GM19351 (cell line): Measurements from ENCODE around the gene LATS2.
A peak's percentile ranks its signal among the peaks of the same experiment; 100 is the strongest.

Experiments
- ATAC-seq: cut with Tn5 transposase; IDR thresholded peaks from one replicate; pipeline ENCODE4 v1.9.1; 2021; ENCODE audit warnings: mild to moderate bottlenecking, moderate library complexity; ENCODE audit not compliant: unreplicated experiment

The LATS2 gene

DNA sequence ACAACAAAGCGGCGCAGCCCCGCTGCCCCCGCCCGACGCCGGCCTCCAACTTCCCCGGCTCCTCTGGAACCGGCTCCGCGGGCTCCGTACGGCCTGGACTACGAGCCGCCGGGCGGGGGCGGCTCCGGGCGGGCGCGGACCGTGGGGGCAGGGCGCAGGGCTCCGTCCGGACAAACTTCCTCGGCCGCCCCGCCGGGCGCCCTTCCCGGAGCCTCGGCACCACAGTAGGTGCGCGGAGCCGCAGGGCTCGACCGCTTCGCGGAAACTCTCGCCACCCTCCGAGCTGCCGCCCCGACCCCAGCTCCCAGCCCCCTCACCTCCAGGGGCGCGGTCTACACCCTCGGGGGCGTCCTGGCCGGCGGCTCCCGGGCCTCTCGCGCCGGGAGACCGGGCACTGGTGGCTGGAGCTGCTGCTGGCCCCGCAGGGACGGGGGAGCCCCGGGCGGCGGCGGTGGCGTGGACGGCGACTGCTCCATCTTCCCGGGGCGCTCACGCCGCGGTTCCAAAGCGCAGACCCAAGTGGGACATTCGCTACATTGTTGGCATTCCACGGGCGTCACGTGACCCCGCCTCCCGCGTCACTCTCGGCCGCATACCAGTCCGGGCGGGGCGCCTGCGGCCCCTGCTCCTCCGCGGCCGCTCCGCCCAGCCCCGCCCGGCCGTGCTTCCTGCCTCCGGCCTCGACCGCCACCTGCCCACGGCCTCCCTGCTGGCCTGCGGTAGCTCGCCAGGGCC is at the start of gene LATS2:
LATS2 (minus strand) TSS at position 558 of the 735 bp plus-strand sequence. CDS start 15,560 bp downstream, outside the sequence.
- ATAC-seq: peak; percentile 91

DNA sequence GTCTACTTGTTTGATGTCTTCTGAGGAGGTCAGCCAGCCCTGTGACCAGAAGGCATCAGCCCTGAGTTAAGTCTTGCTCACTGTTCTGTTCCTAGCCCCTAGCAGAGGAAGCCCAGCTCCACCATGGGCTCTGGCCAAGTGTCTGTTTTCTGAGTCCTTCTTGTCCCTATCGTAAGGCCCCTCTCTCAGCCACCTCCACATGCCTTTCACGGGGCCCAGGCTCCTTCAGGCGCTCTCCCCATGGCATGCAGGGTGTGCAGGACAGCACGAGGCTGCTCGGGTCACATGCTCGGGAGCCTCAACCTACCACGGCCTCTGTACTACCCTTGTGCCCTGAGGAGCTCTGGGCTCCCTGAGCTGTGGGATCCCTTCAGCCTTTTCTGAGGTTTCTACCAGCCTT is 47.8 kb upstream of the LATS2 start:
- ATAC-seq: no peak

DNA sequence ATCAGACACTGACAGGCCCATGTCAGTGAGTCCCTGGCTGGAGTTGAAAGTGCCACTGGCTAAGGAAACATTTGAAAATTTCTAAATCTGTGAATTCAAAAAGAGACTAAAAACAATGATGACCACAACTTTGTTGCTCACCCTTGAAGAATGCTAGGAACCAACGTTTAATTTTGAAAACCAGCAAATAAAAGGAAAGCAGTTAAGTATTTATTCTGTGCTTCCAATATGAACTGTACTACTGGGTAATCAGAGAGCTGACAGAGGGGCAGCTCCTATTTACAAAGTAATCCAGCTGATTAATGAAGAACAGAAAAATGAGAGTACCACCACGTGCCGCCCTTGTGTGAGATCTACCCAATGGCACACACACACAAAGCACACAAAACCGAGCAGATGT is 44.7 kb upstream of the LATS2 start:
- ATAC-seq: no peak

DNA sequence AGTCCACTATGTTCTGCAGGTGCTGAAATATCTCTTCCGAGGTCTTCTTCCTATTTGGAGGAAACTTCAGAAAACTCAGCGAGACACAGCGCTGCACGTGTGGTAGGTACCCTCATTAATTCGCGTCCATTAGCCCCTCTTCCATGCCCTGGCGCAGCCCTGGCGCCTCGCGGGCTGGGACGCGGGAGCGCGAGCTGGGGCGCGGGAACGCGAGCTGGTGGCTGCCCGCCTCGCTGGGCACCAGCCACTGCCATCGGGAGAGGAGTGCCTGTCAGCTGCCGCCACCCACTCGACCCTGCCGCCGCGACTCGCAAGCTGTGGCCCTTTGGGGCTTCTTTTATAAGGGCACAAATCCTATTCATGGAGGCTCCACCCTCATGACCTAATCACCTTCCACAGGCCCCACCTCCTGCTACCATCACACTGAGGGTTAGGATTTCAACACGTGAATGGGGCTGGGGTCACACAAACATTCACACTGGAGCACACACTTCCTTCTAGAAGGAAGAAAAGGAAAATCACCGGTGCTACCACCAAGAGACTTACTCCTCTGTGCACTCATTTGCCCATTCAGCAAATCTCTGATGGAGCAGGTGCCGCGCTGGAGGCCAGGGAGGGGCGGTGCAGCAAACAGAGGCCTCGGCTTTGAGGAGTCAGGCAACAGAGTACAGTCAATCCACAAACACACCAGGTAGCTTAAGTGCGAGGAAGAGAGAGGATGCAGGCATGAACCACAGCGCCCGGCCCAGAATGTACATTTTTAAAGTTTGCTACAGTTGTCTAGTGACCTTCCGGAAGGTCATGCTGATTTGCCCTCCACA is 43.0 kb upstream of the LATS2 start:
- ATAC-seq: no peak

DNA sequence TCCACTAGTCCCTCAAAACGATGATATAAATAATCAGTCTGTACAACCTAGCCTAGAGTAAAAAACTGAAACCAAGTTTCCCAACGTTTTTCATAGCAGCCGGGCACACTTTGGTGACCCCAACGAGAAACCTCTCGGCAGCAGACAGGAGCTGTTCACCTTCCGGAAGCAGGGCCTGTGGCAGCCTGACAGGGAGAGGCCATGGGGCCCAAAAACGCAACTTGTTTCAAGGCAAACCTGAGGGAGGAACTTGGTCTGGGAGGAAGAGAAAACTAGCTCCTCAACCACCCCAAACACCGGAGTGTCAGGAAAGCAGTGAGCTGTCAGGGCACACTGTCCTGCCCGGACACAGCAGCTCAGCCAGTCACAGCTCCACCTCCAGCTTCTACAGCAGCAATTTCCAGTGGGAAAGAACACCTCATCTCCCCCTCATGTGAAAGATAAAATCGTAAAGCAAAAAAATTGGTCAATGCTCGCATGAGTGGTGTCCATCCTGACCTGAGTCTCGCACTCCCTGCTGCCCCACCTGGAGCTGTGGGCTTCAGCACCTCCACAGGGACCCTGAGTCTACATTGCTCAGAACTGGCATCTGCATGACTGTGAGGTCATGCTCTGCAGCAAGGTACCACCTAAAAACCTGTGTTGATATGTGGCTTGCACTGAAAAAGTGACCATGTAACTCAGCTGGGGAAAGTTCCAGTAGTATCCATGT is 40.6 kb upstream of the LATS2 start:
- ATAC-seq: no peak

DNA sequence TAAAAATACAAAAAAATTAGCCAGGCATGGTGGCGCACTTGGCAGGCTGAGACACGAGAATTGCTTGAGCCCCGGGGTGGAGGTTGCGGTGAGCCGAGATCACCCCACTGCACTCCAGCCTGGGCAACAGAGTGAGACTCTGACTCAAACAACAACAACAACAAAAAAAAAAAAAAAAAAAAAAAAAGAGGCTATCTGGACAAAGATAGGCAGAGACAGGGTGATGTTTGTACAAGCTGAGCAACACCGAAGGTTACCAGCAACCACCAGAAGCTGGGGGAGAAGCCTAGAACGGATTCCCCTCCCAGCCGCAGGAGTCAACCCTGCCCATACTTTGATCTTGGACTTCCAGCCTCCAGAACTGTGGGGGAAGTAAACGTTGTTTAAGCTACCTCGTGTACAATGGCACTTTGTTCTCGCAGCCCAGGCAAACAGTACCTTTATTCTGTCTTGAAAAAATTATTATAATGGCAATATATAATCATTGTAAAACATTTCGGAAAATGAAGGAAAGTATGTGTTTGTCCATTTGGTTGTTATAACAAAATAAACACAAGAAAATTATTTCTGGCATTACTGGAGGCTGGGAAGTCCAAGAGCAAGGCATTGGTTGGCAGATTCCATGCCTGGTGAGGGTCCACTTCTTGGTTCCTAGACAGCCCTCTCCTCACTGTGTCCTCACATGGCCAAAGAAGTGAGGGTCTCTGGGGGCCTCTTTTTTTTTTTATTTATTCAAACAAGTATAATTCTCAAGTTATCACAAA is 39.8 kb upstream of the LATS2 start:
- no peak for ATAC-seq

DNA sequence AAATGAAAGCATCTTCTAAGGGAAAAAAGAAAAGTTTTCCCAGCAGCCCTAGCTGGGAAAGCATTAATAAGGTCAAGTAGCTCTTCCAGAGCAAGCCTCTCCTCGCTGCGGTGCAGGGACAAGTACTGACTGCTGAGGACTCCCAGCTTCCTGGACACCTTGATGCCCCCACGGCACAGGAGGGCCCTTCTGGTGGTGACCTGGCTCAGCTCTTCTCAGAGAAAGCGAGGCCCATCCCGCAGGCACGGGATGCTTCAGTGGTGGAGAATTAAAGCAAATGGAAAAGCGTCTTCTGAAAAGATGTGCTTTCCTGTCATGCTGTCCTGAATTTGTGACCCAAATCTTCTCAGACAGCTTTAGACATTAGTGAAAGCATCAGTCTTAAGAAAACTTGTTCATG is 38.8 kb upstream of the LATS2 start:
- ATAC-seq: no peak

DNA sequence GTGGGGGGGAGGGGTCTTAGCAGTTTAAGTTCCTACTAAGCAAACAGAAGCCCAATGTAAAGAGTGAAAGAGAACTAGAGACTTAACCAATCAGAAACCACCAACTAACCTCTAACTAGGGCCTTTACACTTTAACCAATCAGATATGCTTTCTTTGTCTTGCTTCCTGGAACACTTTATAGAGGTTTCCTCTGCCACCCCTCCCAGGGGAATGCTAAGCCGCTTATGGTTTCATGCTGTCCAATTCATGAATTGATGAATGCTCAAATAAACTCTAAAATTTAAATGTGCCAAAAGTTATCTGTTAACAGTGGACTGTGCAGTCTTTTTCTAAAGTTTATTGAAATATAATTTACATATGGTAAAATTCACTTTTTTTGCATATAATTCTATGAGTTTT is 33.9 kb upstream of the LATS2 start:
- no peak for ATAC-seq

DNA sequence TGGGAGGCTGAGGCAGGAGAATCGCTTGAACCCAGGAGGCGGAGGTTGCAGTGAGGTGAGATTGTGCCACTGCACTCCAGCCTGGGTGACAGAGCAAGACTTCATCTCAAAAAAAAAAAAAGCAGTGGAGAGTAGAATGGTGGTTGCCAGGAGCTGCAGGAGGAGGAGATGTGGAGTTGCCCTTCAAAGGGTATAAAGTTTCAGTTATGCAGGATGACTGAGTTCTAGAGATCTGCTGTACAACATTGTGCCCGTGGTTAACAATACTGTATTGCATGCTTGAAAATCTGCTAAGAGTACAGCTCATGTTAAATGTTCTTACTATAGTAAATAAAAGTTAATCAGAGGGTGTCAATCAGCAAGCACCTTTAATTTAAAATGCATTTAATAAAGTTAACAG is 28.4 kb upstream of the LATS2 start:
- no peak for ATAC-seq

DNA sequence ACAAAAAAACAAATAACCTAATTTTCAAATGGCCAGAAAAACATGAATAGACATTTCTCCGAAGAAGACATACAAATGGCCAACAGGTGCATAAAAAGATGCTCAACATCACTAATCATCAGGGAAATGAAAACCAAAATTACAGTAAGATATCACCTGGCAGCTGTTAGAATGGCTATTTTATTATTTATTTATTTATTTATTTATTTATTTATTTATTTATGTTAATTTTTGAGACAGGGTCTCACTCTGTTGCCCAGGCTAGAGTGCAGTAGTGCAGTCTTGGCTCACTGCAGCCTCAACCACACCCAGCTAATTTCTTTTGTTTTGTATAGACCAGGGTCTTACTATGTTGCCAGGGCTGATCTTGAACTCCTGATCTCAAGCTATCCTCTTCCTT is 27.1 kb upstream of the LATS2 start:
- no peak for ATAC-seq

DNA sequence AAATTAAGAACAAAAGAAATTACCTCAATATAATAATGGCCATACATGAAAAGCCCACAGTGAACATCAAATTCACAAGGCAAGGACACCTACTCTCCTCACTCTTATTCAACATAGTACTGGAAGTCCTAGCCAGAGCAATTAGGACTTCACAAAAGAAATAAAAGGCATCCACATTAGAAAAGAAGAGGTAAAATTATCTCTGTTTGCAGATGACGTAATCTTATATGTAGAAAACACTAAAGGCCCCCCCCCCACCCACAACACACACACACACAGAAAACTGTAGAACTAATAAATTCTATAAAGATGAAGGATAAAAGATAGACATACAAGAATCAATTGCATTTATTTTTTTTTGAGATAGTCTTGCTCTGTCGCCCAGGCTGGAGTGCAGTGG is 25.5 kb upstream of the LATS2 start:
- ATAC-seq: no peak

DNA sequence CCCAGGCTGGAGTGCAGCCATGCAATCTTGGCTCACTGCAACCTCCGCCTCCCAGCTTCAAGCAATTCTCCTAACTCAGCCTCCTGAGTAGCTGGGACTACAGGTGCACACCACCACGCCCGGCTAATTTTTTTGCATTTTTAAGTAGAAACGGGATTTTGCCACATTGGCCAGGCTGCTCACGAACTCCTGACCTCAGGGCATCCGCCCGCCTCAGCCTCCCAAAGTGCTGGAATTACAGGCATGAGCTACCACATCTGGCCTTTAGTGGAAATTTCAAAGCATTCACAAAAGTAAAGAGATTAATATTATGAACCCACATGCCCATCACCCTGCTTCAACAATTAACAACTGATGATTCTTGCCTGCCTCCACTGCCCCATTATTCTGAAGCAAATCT is 20.5 kb upstream of the LATS2 start:
- ATAC-seq: no peak

DNA sequence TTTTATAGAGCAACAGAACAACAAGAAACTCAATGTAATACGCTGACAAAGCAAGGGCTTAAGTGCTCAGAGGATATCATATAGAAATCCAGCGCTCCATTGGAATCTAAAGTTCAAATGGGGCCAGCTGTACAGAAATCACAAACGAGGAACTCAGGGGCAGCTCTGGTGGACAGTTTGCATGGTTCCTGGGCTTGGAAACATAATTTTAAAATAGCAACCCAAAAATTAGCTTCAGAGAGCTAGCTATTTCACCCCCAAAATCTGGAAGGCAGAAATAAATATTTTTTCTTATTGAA is 19.2 kb upstream of the LATS2 start:
- no peak for ATAC-seq

DNA sequence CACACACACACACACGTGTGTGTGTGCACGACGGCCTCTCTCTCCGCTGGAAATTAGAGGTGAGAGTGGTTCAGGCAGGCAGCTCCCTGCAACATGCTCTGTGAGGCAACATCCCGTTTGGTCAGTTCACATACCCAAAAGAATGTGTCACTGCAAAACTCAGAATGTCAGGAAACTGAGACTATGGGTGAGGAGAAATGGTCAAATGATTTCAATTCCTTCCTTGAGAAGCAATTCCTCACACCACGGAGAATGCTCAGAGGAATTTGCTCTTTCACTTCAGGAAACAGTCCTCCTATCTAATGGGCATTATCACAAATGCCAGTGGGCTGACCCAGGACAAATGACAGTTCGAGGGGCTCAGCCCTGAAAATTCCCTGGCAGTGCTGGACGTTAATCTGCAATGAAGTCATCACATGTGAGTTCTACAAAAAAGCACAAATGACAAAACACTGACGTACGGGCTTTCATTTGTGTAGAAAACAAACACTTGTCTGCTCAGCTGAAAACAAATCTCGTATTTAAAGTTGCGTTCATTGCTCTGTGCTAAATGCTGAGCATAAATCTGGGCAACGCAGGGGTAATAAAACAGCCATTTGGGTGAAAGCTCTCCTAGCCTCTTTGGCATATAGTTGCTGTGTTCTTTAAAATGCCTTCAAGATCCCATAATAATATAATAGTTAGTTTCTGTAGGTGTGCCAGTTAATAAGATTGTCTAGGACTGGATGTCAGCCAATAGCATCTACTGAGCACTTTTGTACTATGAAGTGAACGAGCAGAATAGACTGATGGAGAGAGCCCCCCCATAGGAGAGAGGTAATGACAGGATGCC is 18.6 kb upstream of the LATS2 start:
- ATAC-seq: no peak

DNA sequence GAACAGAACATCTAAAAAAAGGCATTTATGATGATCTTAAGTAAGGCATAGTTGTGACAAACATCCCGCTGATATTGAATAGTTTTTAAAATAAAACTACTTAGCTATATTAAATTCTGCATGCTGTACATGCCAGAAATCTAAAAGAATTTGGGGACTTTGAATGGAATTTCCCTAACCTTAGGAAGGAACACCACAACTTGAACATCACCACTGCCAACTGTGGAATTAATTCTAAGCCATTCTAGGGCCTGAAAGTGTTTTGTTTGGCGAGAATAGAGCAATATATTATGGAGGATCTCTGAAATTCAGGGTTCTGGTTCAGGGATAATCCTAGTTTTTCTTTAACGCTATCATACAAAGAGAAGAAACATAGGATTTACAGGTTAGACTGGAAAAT is 17.8 kb upstream of the LATS2 start:
- ATAC-seq: no peak

DNA sequence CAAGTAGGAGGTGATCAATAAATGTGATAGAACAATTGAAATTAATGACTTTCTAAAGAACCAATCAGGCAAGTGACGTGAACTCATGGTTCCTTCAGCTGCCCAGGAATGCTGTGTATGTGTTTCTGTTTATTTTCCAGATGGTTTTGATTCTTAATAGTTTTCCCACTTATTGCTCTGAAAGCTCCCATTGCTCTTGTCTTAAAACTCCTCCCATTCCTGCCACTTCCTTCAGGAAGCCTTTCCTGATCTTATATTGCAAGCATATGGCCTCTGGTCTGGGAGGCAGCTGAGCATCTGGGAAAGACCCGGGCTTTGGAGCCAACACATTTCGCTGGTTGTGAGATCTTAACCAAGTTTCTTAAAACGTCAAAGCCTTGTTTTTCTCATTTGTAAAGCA is 17.1 kb upstream of the LATS2 start:
- ATAC-seq: no peak

DNA sequence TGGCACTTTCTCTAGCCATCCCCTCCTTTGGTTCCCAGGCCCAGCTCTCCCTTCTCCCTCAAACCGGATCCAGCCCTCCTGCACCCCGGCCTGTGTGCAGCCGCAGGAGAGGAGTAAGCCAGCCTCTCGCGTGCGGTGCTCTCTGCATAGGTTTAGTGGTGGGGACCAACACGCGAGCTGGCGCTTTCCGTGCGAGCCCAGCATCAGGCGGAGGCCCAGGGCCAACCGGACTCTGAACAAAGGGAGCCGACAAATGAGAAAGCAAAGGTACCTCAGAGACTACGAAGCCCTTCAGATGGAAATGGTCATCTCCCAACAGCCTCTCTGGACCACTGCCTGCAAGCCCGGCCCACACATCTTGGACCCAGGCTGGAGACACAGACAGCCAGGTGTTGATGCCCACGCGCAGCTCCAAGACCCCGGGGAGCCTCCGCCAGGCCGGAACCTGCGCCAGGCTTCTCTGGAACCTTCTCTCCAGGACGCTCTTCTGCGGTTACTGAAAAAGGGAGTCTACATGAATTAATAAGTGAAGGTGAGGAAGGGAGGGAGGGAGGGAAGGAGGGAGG is 16.5 kb upstream of the LATS2 start:
- no peak for ATAC-seq

DNA sequence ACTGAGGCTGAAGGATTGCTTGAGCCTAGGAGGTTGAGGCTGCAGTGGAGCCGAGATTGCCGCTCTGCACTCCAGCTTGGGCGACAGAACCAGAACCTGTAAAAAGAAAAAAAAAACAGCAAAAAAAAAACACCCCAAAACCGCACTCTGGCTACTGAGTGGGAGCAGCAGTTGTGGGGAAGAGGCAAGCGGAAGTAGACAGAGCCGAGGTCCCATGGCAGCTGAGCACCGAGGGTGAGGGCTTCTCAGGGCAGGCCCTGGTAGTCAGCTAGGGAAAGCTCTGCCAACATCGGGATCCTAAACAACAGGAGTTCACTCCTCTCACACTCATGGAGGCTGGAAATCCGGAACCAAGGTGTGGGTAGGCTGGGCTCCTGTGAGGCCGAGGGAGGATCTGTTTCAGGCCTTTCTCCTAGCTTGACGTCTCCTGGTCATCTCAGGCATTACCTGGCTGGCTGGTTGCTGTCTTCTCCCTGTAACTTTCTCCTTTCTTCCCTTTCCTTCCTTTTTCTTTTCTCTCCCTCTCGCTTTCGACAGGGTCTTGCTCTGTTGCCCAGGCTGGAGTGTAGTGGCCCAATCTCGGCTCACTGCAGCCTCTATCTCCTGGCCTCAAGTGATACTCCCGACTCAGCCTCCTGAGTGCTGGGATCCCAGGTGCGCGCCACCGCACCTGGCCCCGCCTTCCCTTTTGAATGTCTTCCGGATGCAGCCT is 15.8 kb upstream of the LATS2 start:
- ATAC-seq: no peak

DNA sequence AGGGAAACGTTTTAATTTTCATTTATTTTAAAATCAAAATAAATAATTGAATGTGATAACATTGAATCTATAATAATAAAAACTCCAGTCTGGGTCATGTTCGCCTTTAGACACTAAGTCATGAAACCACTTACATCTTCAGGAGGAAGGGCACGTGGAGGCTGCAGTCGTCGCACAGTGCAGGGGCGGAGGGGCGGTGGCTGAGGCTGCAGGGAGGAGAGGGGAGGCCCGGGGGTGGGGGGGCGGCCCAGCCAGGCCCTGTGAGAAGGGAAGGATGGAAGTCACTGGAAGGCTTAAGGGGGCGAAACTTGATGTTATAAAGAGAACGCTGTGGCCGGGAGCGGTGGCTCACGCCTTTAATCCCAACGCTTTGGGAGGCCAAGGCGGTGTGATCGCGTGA is 14.9 kb upstream of the LATS2 start:
- no peak for ATAC-seq
